H9 (cell line): ENCODE results near the gene TARBP1. TPM values are rescaled to one million over a fixed set of nuclear protein-coding genes. Genes with fewer than 3 reads are reported as not detected.

Experiments used
- DNase-seq: peaks from one replicate; pipeline ENCODE4 v3.0.0-alpha.2; 2017
- H2AFZ ChIP-seq: one replicate; pipeline ENCODE4 v1.6.1; 2013; ENCODE audit warnings: mild to moderate bottlenecking, low read length, control low read depth, moderate library complexity
- H2AK5ac ChIP-seq: 2 replicates; pipeline ENCODE4 v1.6.1; 2013; ENCODE audit warnings: low read length, control low read depth, mixed read lengths; ENCODE audit not compliant: insufficient read length
- H2BK120ac ChIP-seq: one replicate; pipeline ENCODE4 v1.6.1; 2013; ENCODE audit warnings: low read depth, mild to moderate bottlenecking, low read length, control low read depth, inconsistent platforms; ENCODE audit not compliant: poor library complexity, severe bottlenecking
- H2BK12ac ChIP-seq: 2 replicates; pipeline ENCODE4 v1.6.1; 2013; ENCODE audit warnings: low read length, control low read depth, mixed read lengths, low read depth; ENCODE audit not compliant: insufficient read length
- H2BK15ac ChIP-seq: 2 replicates; pipeline ENCODE4 v1.6.1; 2013; ENCODE audit warnings: low read depth, low read length, control low read depth
- H2BK20ac ChIP-seq: one replicate; pipeline ENCODE4 v1.6.1; 2013; ENCODE audit warnings: low read depth, mild to moderate bottlenecking, low read length, control low read depth, inconsistent platforms; ENCODE audit not compliant: poor library complexity, severe bottlenecking
- H2BK5ac ChIP-seq: 2 replicates; pipeline ENCODE4 v1.6.1; 2013; ENCODE audit warnings: low read length, control low read depth, mixed read lengths; ENCODE audit not compliant: insufficient read length
- H3K14ac ChIP-seq: 2 replicates; pipeline ENCODE4 v1.6.1; 2013; ENCODE audit warnings: low read length, control low read depth; ENCODE audit not compliant: insufficient read depth
- H3K18ac ChIP-seq: 2 replicates; pipeline ENCODE4 v1.6.1; 2013; ENCODE audit warnings: low read depth, mild to moderate bottlenecking, mixed read lengths, low read length, control low read depth; ENCODE audit not compliant: insufficient read length
- H3K23ac ChIP-seq: 2 replicates; pipeline ENCODE4 v1.6.1; 2013; ENCODE audit warnings: low read length, control low read depth, mixed read lengths, low read depth; ENCODE audit not compliant: insufficient read length
- H3K23me2 ChIP-seq: 2 replicates; pipeline ENCODE4 v1.6.1; 2013; ENCODE audit warnings: low read depth, mild to moderate bottlenecking, mixed read lengths, low read length, control low read depth; ENCODE audit not compliant: insufficient read length, poor library complexity, severe bottlenecking
- H3K27ac ChIP-seq: 2 replicates; pipeline ENCODE4 v1.5.1; 2013; ENCODE audit warnings: low read length, control low read depth, mixed read lengths, low read depth; ENCODE audit not compliant: insufficient read length
- H3K27me3 ChIP-seq: 2 replicates; pipeline ENCODE4 v1.6.1; 2013; ENCODE audit warnings: low read length, control low read depth, inconsistent platforms; ENCODE audit not compliant: insufficient read depth
- H3K4ac ChIP-seq: 2 replicates; pipeline ENCODE4 v1.6.1; 2013; ENCODE audit warnings: low read depth, mild to moderate bottlenecking, control low read depth, inconsistent platforms, low read length, moderate library complexity
- H3K4me1 ChIP-seq: 2 replicates; pipeline ENCODE4 v1.6.1; 2013; ENCODE audit warnings: low read length, control low read depth, inconsistent platforms; ENCODE audit not compliant: insufficient read depth
- H3K4me2 ChIP-seq: 2 replicates; pipeline ENCODE4 v1.6.1; 2013; ENCODE audit warnings: low read length, control low read depth, mixed read lengths; ENCODE audit not compliant: insufficient read length, insufficient read depth
- H3K56ac ChIP-seq: 2 replicates; pipeline ENCODE4 v1.6.1; 2013; ENCODE audit warnings: low read depth, mild to moderate bottlenecking, mixed read lengths, low read length, control low read depth; ENCODE audit not compliant: insufficient read length
- H3K79me1 ChIP-seq: 2 replicates; pipeline ENCODE4 v1.6.1; 2013; ENCODE audit warnings: low read depth, mild to moderate bottlenecking, moderate library complexity, low read length, control low read depth, inconsistent platforms; ENCODE audit not compliant: insufficient read depth, poor library complexity, severe bottlenecking
- H3K79me2 ChIP-seq: 2 replicates; pipeline ENCODE4 v1.6.1; 2013; ENCODE audit warnings: low read length, control low read depth, inconsistent platforms; ENCODE audit not compliant: insufficient read depth
- H3K9ac ChIP-seq: 2 replicates; pipeline ENCODE4 v1.6.1; 2013; ENCODE audit warnings: low read length, control low read depth, mixed read lengths; ENCODE audit not compliant: insufficient read length; ENCODE audit errors: extremely low read depth
- H3K9me3 ChIP-seq: one replicate; pipeline ENCODE4 v1.6.1; 2013; ENCODE audit warnings: low read depth, low read length, inconsistent platforms; ENCODE audit not compliant: control insufficient read depth
- H3T11ph ChIP-seq: one replicate; pipeline ENCODE4 v1.6.1; 2013; ENCODE audit warnings: mild to moderate bottlenecking, low read length, control low read depth, inconsistent platforms
- H4K20me1 ChIP-seq: one replicate; pipeline ENCODE4 v1.6.1; 2013; ENCODE audit not compliant: control insufficient read depth, insufficient read length, insufficient read depth
- H4K5ac ChIP-seq: 2 replicates; pipeline ENCODE4 v1.6.1; 2013; ENCODE audit warnings: low read depth, mild to moderate bottlenecking, mixed read lengths, low read length, control low read depth; ENCODE audit not compliant: insufficient read length
- H4K8ac ChIP-seq: replicated peaks from 2 replicates; pipeline ENCODE4 v1.6.1; 2013; ENCODE audit warnings: low read length, control low read depth, mixed read lengths, low read depth; ENCODE audit not compliant: insufficient read length
- H4K91ac ChIP-seq: 2 replicates; pipeline ENCODE4 v1.6.1; 2013; ENCODE audit warnings: low read depth, mild to moderate bottlenecking, moderate library complexity, mixed read lengths, low read length, control low read depth; ENCODE audit not compliant: insufficient read length
- H3K27ac Mint-ChIP-seq, 3 experiments: 2 replicates in 2 of 3; 3 replicates in 1 of 3; pipeline ENCODE4 v1.8.0; 2020 to 2021; ENCODE audit warnings: mixed read lengths in 3 of 3, mild to moderate bottlenecking in 1 of 3, moderate library complexity in 1 of 3
- H3K27me3 Mint-ChIP-seq: 2 replicates; pipeline ENCODE4 v1.8.0; 2021; ENCODE audit warnings: low read depth, mild to moderate bottlenecking, moderate library complexity, mixed read lengths
- H3K36me3 Mint-ChIP-seq, 3 experiments: 2 replicates in 2 of 3; 3 replicates in 1 of 3; pipeline ENCODE4 v1.8.0; 2020 to 2021; ENCODE audit warnings: low read depth in 3 of 3, mixed read lengths in 3 of 3; ENCODE audit not compliant: insufficient read depth in 1 of 3
- H3K4me1 Mint-ChIP-seq, 2 experiments: 2 replicates each; pipeline ENCODE4 v1.8.0; 2020; ENCODE audit warnings: mixed read lengths in 2 of 2
- H3K4me3 Mint-ChIP-seq, 2 experiments: 2 replicates in 1 of 2; 3 replicates in 1 of 2; pipeline ENCODE4 v1.8.0; 2020 to 2021; ENCODE audit warnings: mild to moderate bottlenecking in 2 of 2, mixed read lengths in 2 of 2, moderate library complexity in 1 of 2
- H3K9me3 Mint-ChIP-seq, 2 experiments: 2 replicates in 1 of 2; 3 replicates in 1 of 2; pipeline ENCODE4 v1.8.0; 2020; ENCODE audit warnings: mild to moderate bottlenecking in 2 of 2, mixed read lengths in 2 of 2, moderate library complexity in 1 of 2
- WGBS: extraction: QIAGEN DNeasy Blood & Tissue Kit; methylation state at CpG from one replicate; pipeline ENCODE4 v1.1.7; 2013; ENCODE audit warnings: missing lambda C conversion rate, low lambda C conversion rate, mixed read lengths; ENCODE audit not compliant: insufficient read length; ENCODE audit errors: extremely low coverage; 5-methylcytosine and 5-hydroxymethylcytosine counted together
- total RNA-seq: library from RNA; stranded (reverse); gene quantifications from 2 replicates; pipeline ENCODE4 v1.2.1, GENCODE V29; 2021
- TF ChIP-seq, protein P1 (sequence below): fragments of 200-600 bp; sonication (generic); conservative IDR thresholded peaks from 3 replicates; pipeline ENCODE4 v1.8.0; 2021; ENCODE audit warnings: antibody characterized with exemption, mild to moderate bottlenecking

TARBP1 gene
- total RNA-seq, 1 experiment from 2014 or later: 20.2 TPM

DNA sequence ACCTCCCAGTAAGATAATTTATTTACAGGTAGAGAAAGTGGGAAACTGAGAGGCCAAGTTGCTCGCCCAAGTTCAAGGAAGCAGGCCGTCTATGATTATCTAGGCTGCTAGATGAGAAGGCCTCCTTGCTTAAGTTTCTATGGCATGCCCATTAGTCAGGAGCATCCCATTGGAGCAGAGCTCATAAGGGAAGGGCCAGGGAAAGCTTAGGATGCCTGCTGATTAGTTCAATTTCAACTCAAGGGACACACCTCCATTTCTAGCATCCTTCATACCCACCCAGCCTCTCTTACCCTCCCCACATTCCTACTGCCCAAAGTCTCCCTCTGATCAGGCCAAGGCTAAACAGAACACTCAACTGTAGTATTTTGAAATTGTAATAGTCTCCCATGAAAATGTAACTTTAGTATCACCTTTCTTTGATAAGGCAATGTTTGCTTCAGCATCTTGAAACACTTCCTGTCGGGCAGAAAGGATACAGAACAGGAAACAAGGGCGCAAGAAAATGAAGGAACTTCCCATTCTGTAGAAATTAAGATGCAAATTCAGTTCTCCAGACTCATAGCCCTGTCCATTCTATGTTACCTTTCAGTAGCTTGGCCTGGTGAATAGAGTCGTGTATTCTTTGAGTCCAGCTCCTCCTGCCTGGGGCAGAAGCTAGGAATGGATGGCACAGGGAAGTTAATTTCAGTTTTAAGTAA, 46.3 kb upstream of the TARBP1 start:
- Histone ChIP-seq H3K79me1 (no peaks in the 10 kb centered on the region), H4K91ac (no peak overlapping the region), H3K56ac (no peak overlapping the region), H3K23me2 (no peaks in the 10 kb centered on the region), H3K4ac (no peak overlapping the region), H2BK5ac (no peak overlapping the region), H4K20me1 (no peaks in the 10 kb centered on the region), H4K8ac (no peak overlapping the region), H3K9ac (no peak overlapping the region), H3K14ac (no peak overlapping the region), H3K23ac (no peak overlapping the region), H3K4me2 (no peak overlapping the region), H2BK20ac (no peak overlapping the region), H2BK120ac (no peak overlapping the region), H2AK5ac (no peak overlapping the region), H2BK12ac (no peak overlapping the region), H3K9me3 (no peaks in the 10 kb centered on the region), H3K79me2 (no peaks in the 10 kb centered on the region), H3K4me1 (0 out of 2 replicates have a peak, but pooled peaks cover 3% of the 10 kb centered on the region), H3T11ph (no peak overlapping the region), H3K27me3 (no peaks in the 10 kb centered on the region), H2AFZ (no peak overlapping the region), H3K18ac (no peak overlapping the region), H2BK15ac (no peak overlapping the region), H4K5ac (no peak overlapping the region), H3K27ac (no peak overlapping the region)
- Mint-ChIP-seq H3K27ac (peak overlapping the region in 1 of 3 experiments; percentile 18; a peak in 2 of 7 replicates), H3K4me1 (peaks cover 0 to 3% of the 10 kb centered on the region in 2 experiments; a peak in 3 of 4 replicates), H3K36me3 (no peaks in the 10 kb centered on the region; a peak in 1 of 7 replicates), H3K4me3 (no peak overlapping the region), H3K27me3 (no peaks in the 10 kb centered on the region; the same call in 1 of the 2 replicates), H3K9me3 (no peaks in the 10 kb centered on the region)
- DNase-seq: no peak
- TF ChIP-seq, protein P1, sequence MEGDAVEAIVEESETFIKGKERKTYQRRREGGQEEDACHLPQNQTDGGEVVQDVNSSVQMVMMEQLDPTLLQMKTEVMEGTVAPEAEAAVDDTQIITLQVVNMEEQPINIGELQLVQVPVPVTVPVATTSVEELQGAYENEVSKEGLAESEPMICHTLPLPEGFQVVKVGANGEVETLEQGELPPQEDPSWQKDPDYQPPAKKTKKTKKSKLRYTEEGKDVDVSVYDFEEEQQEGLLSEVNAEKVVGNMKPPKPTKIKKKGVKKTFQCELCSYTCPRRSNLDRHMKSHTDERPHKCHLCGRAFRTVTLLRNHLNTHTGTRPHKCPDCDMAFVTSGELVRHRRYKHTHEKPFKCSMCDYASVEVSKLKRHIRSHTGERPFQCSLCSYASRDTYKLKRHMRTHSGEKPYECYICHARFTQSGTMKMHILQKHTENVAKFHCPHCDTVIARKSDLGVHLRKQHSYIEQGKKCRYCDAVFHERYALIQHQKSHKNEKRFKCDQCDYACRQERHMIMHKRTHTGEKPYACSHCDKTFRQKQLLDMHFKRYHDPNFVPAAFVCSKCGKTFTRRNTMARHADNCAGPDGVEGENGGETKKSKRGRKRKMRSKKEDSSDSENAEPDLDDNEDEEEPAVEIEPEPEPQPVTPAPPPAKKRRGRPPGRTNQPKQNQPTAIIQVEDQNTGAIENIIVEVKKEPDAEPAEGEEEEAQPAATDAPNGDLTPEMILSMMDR: no peak
- WGBS: no CpG with 5 or more reads among the region's 5 CpGs
